SH-SY5Y (cell line): Measurements from ENCODE around the gene FUT9.

Experiments
- GATA2 ChIP-seq: IDR thresholded peaks from 2 replicates; pipeline ENCODE4 v1.6.1; 2011; ENCODE audit warnings: mild to moderate bottlenecking, low read depth, low read length
- GATA3 ChIP-seq: IDR thresholded peaks from 2 replicates; pipeline ENCODE4 v1.6.1; 2011; ENCODE audit warnings: low read depth, mild to moderate bottlenecking, low read length, moderate library complexity

DNA sequence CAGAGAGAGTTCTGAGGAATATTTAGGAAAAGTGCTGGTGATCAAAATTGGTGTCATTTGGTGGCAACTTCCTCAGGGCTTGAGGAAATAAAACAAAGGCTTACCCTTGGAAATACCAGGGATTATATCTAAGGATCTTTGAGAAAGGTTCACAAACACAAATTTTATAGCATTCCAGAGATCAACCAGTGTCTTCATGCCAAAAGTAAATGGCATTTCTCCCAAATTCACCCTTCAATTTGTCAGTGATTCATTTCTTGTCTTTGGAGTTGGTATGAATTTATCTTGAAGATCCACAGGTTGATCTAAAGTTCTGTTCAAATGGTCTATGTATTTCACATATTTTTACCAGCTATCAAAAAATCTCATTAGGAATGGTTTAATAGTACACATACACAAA lies 181.5 kb downstream of the FUT9 start:
- no peak for TF ChIP-seq GATA3
- no peak for TF ChIP-seq GATA2
